Endodermal cell (in vitro differentiated cells): ENCODE measurements around the gene OIP5. TPM values are rescaled to one million over a fixed set of nuclear protein-coding genes. Genes with fewer than 3 reads are reported as not detected.
A peak's percentile ranks its signal among the peaks of the same experiment; 100 is the strongest.

Experiments
- DNase-seq: peaks from one replicate; pipeline ENCODE4 v3.0.0-alpha.2; 2017
- H3K27ac ChIP-seq: 2 replicates; pipeline ENCODE4 v1.5.1; 2013; ENCODE audit warnings: mild to moderate bottlenecking, low read depth, low read length, moderate library complexity
- H3K27me3 ChIP-seq: 2 replicates; pipeline ENCODE4 v1.6.1; 2013; ENCODE audit warnings: mild to moderate bottlenecking, low read length, moderate library complexity; ENCODE audit not compliant: insufficient read depth, control insufficient read depth, poor library complexity, severe bottlenecking
- H3K36me3 ChIP-seq: 2 replicates; pipeline ENCODE4 v1.7.0; 2013; ENCODE audit warnings: mild to moderate bottlenecking, low read length, moderate library complexity; ENCODE audit not compliant: control insufficient read depth, insufficient read depth
- H3K4me1 ChIP-seq: one replicate; pipeline ENCODE4 v1.7.0; 2013; ENCODE audit warnings: low read length; ENCODE audit not compliant: control insufficient read depth, insufficient read depth
- H3K4me3 ChIP-seq: 2 replicates; pipeline ENCODE4 v1.5.1; 2013; ENCODE audit warnings: mild to moderate bottlenecking, low read length, moderate library complexity
- H3K9ac ChIP-seq: 2 replicates; pipeline ENCODE4 v1.6.1; 2013; ENCODE audit warnings: mild to moderate bottlenecking, low read length, moderate library complexity; ENCODE audit not compliant: poor library complexity, severe bottlenecking; ENCODE audit errors: extremely low read depth
- H3K9me3 ChIP-seq: 2 replicates; pipeline ENCODE4 v1.6.1; 2013; ENCODE audit warnings: mild to moderate bottlenecking, low read length, moderate library complexity; ENCODE audit not compliant: control insufficient read depth
- H3K27ac Mint-ChIP-seq: 2 replicates; pipeline ENCODE4 v1.8.0; 2020; ENCODE audit warnings: mixed read lengths
- H3K27me3 Mint-ChIP-seq: 2 replicates; pipeline ENCODE4 v1.8.0; 2021; ENCODE audit warnings: mild to moderate bottlenecking, mixed read lengths; ENCODE audit not compliant: insufficient read depth
- H3K36me3 Mint-ChIP-seq: 2 replicates; pipeline ENCODE4 v1.8.0; 2020; ENCODE audit warnings: low read depth, mixed read lengths
- H3K4me1 Mint-ChIP-seq: 2 replicates; pipeline ENCODE4 v1.8.0; 2020; ENCODE audit warnings: mixed read lengths
- H3K4me3 Mint-ChIP-seq: 2 replicates; pipeline ENCODE4 v1.8.0; 2020; ENCODE audit warnings: mild to moderate bottlenecking, moderate library complexity, mixed read lengths
- H3K9me3 Mint-ChIP-seq: 2 replicates; pipeline ENCODE4 v1.8.0; 2020; ENCODE audit warnings: mild to moderate bottlenecking, mixed read lengths
- CTCF ChIP-seq: fragments of 200-600 bp; sonication (generic); conservative IDR thresholded peaks from 2 replicates; pipeline ENCODE4 v1.5.0; 2021; ENCODE audit warnings: antibody characterized with exemption, mild to moderate bottlenecking
- WGBS, 2 experiments: methylation state at CpG; one replicate each; pipeline versions ENCODE4 v1.1.5 to v1.1.7; 2013; ENCODE audit warnings: missing lambda C conversion rate in 2 of 2, mixed read lengths in 1 of 2; ENCODE audit not compliant: insufficient coverage in 1 of 2, insufficient read length in 1 of 2; 5-methylcytosine and 5-hydroxymethylcytosine counted together
- total RNA-seq, 2 donors: library from RNA; stranded (reverse); fragmentation: NEBNext Ultra II Directional in 1 of 2; extraction: Animal tissue kit (Norgen Biotek cat#: 25700) in 1 of 2; gene quantifications; 2 replicates in 1 of 2; 3 replicates in 1 of 2; pipeline ENCODE4 v1.2.1, GENCODE V29; 2021

Gene OIP5
- total RNA-seq, 2 donors from 2014 or later: 18.9 to 22.9 TPM

DNA sequence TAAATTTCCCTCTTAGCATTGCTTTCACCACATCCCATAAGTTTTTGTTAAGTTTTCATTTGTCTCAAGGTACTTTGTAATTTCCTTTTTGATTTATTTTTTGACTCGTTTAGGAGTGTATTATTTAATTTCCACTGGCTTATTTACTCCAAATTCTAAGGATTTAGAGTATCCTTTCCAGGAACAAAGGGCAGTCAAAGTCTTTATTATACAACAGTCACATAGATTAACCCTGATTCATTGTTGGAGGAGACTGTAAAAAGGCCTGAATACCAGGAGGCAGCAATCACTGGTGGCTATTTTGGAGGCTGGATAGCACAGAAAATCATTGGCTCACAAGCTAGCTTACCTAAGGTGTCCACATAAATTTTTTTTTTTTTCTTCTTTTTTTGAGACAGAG is 39.9 kb downstream of the OIP5 start:
- H3K36me3 Mint-ChIP-seq: peaks cover 59% of the 10 kb centered on the region

GRCh38 chr15:41291065-41291631 is 41.2 kb downstream of the OIP5 start:
- peaks cover 6% of the 10 kb centered on the region for H3K9me3 ChIP-seq
- 91 to 96% methylated on average over 4 to 9 of the region's 9 CpGs for whole genome bisulfite sequencing, 2 experiments
- H3K36me3 ChIP-seq: peaks cover 66% of the 10 kb centered on the region
- no peaks in the 10 kb centered on the region for H3K4me1 ChIP-seq
- H3K4me3 ChIP-seq: no peak overlapping the region
- no peak for TF ChIP-seq CTCF
- Mint-ChIP-seq H3K27ac (no peak overlapping the region), H3K9me3 (no peaks in the 10 kb centered on the region), H3K4me3 (no peak overlapping the region), H3K36me3 (peaks cover 67% of the 10 kb centered on the region), H3K27me3 (no peaks in the 10 kb centered on the region), H3K4me1 (peaks cover 5% of the 10 kb centered on the region)
- DNase-seq: no peak
- H3K27ac ChIP-seq: no peak overlapping the region
- no peak overlapping the region for H3K9ac ChIP-seq
- no peaks in the 10 kb centered on the region for H3K27me3 ChIP-seq

More for the DNA sequence above, 39.9 kb downstream of the OIP5 start:
- peaks cover 62% of the 10 kb centered on the region for H3K36me3 ChIP-seq
- H3K9ac ChIP-seq: no peak overlapping the region
- no peak overlapping the region for H3K27ac ChIP-seq
- no peaks in the 10 kb centered on the region for H3K4me1 ChIP-seq
- Mint-ChIP-seq H3K9me3 (no peaks in the 10 kb centered on the region), H3K4me1 (peaks cover 5% of the 10 kb centered on the region), H3K27ac (peak overlapping the region; percentile 58), H3K4me3 (no peak overlapping the region), H3K27me3 (no peaks in the 10 kb centered on the region)
- no peak overlapping the region for H3K4me3 ChIP-seq
- TF ChIP-seq CTCF: no peak
- H3K9me3 ChIP-seq: no peaks in the 10 kb centered on the region
- WGBS, 2 experiments: no CpG with 5 or more reads among the region's 1 CpG
- no peak for DNase-seq
- no peaks in the 10 kb centered on the region for H3K27me3 ChIP-seq

DNA sequence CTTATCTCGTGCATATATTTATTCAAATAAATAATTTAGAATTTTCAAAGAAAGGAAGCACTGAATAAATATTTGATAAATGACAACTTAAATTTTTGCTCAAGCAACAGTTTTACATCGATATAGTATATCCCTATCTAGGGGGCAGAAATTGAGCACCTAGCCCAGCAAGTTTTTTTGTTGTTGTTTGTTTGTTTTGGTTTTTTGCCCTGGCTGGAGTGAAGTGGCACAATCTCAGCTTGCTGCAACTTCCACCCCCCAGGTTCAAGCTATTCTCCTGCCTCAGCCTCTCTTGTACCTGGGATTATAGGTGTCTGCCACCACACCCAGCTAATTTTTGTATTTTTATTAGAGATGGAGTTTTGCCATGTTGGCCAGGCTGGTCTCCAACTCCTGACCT is 42.4 kb downstream of the OIP5 start:
- Mint-ChIP-seq H3K27ac (no peak overlapping the region), H3K4me1 (peaks cover 13% of the 10 kb centered on the region), H3K4me3 (no peak overlapping the region), H3K9me3 (peaks cover 3% of the 10 kb centered on the region), H3K27me3 (no peaks in the 10 kb centered on the region), H3K36me3 (peaks cover 69% of the 10 kb centered on the region)
- DNase-seq: no peak
- Histone ChIP-seq H3K4me1 (no peaks in the 10 kb centered on the region), H3K27me3 (no peaks in the 10 kb centered on the region), H3K9me3 (peaks cover 12% of the 10 kb centered on the region), H3K36me3 (peaks cover 70% of the 10 kb centered on the region), H3K27ac (no peak overlapping the region), H3K4me3 (no peak overlapping the region), H3K9ac (no peak overlapping the region)
- 100% methylated on average over 1 of the region's 2 CpGs; no CpG with 5 or more reads in 1 of the 2 experiments for WGBS, 2 experiments
- TF ChIP-seq CTCF: no peak
